HG03575 (cell line): ENCODE data around the gene TTC39A.

Source experiments
- ATAC-seq: cut with Tn5 transposase; IDR thresholded peaks from one replicate; pipeline ENCODE4 v1.9.1; 2021; ENCODE audit not compliant: unreplicated experiment, insufficient number of reproducible peaks, low FRiP score; ENCODE audit errors: extremely low read depth

TTC39A gene

DNA sequence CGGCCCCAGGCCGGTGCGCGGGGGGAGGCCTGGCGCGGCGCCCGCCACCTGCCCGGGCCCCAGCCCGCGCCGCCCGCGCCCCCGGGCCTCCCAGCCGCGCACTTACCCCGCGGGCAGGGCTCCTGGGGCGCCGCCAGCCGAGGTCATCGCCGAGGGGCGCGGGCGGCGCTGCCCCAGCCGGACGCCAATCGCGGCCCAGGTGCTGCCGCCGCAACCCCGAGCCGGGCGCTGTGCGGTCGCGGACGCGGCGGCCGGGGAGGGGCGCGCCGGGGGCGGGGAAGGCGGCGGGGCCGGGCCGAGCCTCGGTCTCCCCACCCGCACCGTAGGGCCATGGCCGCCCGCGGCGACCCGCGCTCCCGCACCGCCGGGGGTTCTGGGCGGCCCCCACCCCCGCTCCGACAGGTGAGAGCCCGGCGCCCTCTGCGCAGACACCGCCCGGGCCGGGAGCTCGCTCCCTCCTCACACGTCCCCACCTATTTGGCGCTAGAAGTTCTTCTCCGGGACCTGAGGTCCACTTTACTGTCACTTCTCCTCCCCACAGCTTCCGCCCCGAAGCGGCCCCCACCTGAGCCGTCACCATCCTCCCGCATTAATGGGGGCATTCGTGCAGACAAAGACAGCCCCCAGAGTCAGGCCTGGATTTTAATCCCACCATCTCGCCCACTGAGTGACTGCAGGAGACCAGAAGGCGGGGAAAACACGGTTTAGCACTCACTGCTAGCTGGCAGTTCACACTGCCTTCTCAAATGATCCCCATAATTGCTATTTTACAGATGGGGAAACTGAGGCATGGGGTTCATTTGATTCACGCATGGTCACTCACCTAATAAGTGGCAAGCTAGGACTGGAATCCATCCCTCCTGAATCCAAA, at the start of gene TTC39A:
Gene TTC39A (minus strand): TSS at position 232 of the 871 bp plus-strand sequence. CDS start 85 bp downstream, at position 147.
- no peak for ATAC-seq

DNA sequence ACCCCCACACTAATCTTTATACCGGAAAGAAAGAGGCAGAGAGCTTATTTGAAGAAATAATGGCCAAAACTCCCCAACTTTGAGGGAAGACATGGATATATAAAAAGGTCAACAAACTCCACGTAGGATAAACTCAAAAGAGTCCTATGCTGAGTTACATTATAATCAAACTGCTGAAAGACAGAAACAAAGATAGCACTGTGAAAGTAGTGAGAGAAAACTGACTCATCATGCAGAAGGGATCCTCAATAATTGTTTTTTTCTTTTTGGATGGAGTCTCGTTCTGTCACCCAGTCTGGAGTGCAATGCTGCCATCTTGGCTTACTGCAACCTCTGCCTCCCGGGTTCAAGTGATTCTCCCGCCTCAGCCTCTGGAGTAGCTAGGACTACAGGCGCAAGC, 48.5 kb upstream of the TTC39A start:
- ATAC-seq, result no peak

- no peak for ATAC-seq
Observed at GRCh38 chr1:51373898-51374297, 43.5 kb upstream of the TTC39A start.

DNA sequence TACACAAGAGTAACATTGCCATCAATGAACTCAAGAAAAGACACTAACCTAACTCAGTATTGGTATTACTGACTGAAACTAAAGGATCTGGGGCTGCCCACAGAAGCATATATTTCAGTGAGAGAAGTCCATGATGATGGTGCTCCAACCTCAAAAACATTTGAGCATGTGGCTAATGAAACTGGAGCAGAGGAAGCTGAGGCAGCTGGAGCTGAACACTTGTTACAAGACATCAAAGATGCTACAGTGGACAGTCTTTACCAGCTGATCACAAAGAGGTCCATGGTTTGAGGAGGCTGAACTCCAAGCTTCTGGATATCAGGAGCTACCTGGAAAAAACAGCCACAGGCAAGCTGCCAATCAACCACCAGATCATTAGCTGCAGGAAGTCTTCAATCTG, 42.2 kb upstream of the TTC39A start:
- no peak for ATAC-seq

GRCh38 chr1:51369171-51369570, 38.8 kb upstream of the TTC39A start:
- no peak for ATAC-seq

DNA sequence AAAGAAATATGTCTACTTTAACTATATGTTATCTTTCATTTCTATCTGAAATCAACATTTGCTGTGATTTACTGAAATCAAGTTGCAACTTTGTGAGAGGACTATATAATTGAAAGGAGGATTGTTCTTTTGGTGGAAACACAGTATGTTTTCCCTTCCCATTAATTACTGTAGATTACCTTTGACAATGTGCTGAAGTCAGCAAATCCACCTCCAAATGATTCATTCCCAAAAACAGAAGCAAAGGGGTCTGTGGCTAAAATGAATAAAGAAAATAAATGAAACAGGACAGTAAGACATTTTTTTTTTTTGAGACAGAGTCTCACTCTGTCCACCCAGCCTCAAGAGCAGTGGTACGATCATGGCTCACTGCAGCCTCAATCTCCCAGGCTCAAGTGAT, 35.4 kb upstream of the TTC39A start:
- ATAC-seq, result no peak

DNA sequence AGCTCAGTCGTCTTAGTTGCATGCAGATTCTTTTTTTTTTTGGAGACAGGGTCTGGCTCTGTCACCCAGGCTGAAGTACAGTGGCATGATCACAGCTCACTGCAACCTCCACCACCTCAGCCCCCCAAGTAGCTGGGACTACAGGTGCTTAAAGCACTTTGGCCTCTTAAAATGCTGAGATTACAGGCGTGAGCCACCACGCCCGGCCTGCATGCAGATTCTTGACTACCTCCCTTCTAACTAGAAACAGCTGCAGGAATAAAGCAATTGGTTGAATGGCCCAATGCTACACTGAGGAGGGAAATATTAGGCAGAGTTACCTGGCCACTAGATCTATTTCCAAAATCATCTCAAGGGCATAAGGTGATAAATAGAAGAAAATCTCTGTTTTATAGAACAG, 29.5 kb upstream of the TTC39A start:
- ATAC-seq, result no peak

- no peak for ATAC-seq
Observed at GRCh38 chr1:51355382-51355781, 25.0 kb upstream of the TTC39A start.

DNA sequence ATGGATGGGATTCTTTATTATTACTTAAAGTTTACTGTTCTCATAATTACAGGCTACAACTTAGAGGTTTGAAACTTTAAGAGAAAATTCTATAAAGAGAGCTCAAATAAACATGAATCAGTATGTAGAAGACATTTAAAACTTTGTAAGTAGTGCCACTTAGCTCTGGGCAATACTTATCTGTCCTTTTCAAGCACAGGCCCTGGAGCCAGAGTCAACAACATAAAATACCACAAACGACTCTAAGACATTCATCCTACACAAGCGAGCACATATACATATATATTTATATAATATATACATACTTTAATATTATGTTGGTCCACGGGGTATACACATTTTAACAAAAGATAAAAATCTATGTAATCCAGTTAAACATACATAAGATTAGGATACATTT, 24.1 kb upstream of the TTC39A start:
- ATAC-seq, result no peak

DNA sequence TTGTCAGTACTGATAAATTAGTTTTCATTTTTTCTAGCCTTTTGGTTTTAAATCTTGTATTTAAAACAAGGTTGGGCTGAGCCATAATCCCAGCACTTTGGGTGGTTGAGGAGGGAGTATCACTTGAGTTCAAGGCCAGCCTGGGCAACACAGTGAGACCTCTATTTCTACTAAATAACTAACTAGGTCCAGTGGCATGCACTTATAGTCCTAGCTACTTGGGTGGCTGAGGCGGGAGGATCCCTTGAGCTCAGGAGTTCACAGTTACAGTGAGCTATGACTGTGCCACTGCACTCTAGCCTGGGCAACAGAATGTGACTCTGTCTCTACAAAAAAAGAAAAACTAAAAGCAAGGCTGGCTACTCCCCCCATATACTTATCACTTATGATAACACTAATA, 21.5 kb upstream of the TTC39A start:
- ATAC-seq, result no peak

DNA sequence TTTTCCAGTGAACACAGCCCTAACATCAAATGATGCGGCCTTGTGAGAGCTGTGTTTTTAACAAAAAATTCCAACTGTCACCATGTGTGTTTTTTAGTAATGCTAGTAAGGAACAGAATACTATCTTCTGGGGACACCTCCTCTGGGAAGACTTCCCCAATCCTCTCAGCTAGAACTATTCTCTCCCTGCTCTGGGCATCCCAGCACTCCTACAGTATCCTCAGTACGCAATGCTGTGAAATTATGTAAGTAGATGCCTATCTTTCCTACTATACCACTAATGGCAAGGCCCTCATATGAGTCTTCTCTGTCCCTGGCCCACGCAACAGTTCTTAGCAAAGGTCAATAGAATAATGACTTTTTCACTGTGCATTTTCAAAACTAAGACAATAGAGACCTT, 19.5 kb upstream of the TTC39A start:
- no peak for ATAC-seq

GRCh38 chr1:51348147-51348527, 17.8 kb upstream of the TTC39A start:
- ATAC-seq, result no peak

DNA sequence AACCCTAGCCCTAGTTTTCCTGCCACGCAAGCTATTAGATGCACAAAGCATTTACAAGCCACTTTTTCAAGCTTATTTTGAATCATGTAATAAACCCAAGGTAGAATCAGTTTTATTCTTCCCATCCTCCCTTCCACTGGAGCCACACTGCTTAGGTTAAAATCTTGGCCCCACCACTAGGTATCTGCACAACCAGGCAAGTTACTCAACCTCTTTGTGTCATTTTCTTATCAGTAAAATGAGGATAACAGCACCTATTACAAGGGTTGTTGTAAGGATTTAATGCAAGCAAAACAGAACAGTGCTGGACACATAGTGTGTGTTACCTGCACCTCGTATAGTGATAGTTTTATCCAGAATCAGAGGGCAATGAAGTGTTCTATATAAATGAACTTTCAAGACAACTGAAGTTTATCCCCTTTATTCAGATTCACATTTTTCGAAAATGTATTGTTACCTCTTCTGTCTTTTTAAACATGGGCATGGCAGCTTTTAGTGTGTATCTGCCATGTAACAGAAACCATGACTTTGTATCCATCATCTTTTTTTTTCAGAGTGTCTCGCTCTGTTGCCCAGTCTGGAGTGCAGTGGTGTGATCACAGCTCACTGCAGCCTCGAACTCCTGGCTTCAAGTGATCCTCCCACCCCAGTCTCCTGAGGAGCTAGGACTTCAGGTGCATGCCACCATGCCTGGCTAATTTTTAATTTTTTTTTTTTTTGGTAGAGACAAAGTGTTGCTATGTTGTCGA, 17.2 kb upstream of the TTC39A start:
- no peak for ATAC-seq

GRCh38 chr1:51346086-51346942, 16.0 kb upstream of the TTC39A start:
- ATAC-seq, result no peak

- ATAC-seq, result no peak
Observed at GRCh38 chr1:51345300-51345687, 14.9 kb upstream of the TTC39A start.

DNA sequence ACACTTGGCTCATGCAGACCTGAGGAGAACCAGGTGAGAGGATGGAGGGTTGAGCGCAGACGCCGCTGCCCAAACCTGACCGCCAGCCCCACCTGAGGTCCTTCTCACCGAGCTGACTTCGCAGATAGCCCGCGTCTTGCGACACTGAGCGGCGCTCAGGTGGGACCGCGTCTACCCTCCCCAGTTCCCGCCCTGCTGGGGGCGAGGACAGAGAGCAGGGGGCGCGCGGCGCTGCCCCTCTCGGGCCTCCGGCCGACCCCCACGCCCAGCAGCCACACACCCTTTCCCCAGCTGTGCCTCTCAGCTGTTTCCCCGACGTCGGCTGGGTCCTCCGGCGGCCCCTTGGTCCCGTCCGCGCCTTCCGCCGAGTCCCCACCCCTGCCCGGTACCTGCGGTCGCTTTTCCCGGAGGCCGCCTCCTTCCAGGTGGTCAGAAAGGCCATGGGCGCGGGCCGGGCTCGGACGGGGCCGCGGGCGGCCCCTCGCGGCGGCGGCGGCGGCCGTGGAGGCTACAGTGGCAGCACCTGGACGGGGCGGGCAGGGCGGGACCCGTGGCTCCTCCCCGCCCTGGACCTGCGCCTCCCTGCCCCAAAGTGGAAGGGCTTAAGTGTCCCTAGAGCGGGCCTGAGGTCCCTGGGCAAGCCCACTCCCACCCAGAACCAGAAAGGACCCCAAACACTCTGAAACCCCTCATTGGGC, 14.4 kb upstream of the TTC39A start:
- ATAC-seq, result no peak

GRCh38 chr1:51344276-51344601, 13.9 kb upstream of the TTC39A start:
- ATAC-seq, result no peak

DNA sequence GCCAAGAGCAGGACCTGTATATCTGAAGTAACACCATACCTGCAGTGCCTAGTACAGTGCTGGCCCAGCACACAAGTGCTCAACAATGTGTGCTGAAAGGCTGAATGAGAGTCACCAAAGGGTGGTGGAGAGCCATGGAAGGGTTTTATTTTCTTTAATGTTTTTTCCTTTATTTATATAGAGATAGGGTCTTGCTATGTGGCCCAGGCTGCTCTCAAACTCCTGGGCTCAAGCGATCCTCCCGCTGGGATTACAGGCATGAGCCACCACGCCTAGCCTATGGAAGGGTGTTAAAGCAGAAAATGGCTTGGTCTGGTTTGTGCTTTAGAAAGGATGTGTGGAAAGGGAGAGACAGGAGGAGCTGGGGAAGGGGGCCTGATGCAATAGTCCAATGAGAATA, 13.3 kb upstream of the TTC39A start:
- no peak for ATAC-seq

- ATAC-seq, result no peak
Observed at GRCh38 chr1:51342591-51343206, 12.3 kb upstream of the TTC39A start.
